ENCODE results near the gene PLCL1.

DNA sequence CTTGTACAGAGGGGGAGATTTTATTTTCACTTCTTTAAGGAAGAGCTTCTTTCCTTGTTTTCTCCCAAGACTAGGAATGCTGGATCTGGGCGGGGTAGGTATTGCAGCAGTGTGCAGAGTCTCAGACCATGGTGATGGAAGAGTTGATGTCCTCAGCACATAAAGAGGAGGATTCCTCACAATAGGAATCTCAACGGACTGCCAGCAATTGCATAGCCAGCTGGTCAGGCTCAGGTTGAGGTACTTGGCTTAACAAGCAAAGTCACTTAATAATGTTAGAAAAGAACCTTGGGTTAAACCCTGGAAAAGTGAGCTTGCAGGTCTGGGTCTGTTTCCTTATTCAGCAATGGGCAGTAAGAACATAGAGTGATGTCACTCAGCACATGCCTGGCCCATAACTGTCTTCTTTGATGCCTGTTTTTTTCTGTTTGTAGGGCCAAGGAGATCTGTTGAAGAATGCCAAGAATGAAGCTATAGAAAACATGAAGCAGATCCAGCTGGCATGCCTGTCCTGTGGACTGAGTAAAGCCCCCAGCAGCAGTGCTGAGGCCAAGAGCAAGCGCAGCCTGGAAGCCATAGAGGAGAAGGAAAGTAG, 342.1 kb downstream of the PLCL1 start:
- TF ChIP-seq, protein P1, sequence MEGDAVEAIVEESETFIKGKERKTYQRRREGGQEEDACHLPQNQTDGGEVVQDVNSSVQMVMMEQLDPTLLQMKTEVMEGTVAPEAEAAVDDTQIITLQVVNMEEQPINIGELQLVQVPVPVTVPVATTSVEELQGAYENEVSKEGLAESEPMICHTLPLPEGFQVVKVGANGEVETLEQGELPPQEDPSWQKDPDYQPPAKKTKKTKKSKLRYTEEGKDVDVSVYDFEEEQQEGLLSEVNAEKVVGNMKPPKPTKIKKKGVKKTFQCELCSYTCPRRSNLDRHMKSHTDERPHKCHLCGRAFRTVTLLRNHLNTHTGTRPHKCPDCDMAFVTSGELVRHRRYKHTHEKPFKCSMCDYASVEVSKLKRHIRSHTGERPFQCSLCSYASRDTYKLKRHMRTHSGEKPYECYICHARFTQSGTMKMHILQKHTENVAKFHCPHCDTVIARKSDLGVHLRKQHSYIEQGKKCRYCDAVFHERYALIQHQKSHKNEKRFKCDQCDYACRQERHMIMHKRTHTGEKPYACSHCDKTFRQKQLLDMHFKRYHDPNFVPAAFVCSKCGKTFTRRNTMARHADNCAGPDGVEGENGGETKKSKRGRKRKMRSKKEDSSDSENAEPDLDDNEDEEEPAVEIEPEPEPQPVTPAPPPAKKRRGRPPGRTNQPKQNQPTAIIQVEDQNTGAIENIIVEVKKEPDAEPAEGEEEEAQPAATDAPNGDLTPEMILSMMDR (IDR thresholded peaks at IDR 0.05): no peak
- TF ChIP-seq POLR2A (IDR thresholded peaks at IDR 0.05): no peak

All from adrenal gland (tissue), 5 donors.